ENCODE data around the gene FURIN. TPM values are rescaled to one million over a fixed set of nuclear protein-coding genes. Genes with fewer than 3 reads are reported as not detected.
A peak's percentile ranks its signal among the peaks of the same experiment; 100 is the strongest.

Gene FURIN
- total RNA-seq, 5 donors from 2014 or later (not counting 1 experiment from before 2014, with no cell fraction given) = 52.8 to 74.0 (median 61.4) TPM

GRCh38 chr15:90834626-90835025, 33.8 kb upstream of the FURIN start:
- H3K9me3 ChIP-seq = no peaks in the 10 kb centered on the region
- H3K4me3 ChIP-seq (ENCODE audit: control insufficient read depth in 1 of 2, extremely low read depth in 1 of 2, low read length in 1 of 2) = no peak overlapping the region
- H3K36me3 ChIP-seq (ENCODE audit: control insufficient read depth in 2 of 2, extremely low read depth in 1 of 2, insufficient read depth in 1 of 2, low read length in 1 of 2) = no peaks in the 10 kb centered on the region
- H3K27me3 ChIP-seq (replicated peaks in 1 of 2; ENCODE audit: control insufficient read depth in 2 of 2, extremely low read depth in 1 of 2, insufficient read depth in 2 of 2, low read length in 1 of 2) = peaks cover 0 to 15% of the 10 kb centered on the region in 2 experiments
- CTCF ChIA-PET = no interaction called here
- 83% methylated on average over 2 of the region's 5 CpGs for WGBS (ENCODE audit: insufficient coverage)
- H3K4me1 Mint-ChIP-seq = peaks cover 36 to 46% (median 43%) of the 10 kb centered on the region in 3 donors
- no peaks in the 10 kb centered on the region for H3K36me3 Mint-ChIP-seq
- H3K9me3 Mint-ChIP-seq = no peaks in the 10 kb centered on the region
- no peak overlapping the region for H3K27ac Mint-ChIP-seq
- ATAC-seq (replicated peaks in 1 of 4) = no peak
- peaks cover 19 to 42% of the 10 kb centered on the region in 2 experiments for H3K4me1 ChIP-seq (ENCODE audit: control insufficient read depth in 1 of 2, extremely low read depth in 1 of 2, insufficient read depth in 2 of 2, low read length in 2 of 2)
- no peak overlapping the region for H3K4me3 Mint-ChIP-seq
- H3K27ac ChIP-seq (ENCODE audit: low read length) = no peak overlapping the region
- DNase-seq = no peak
- POLR2A ChIA-PET = no interaction called here
- peaks cover 0 to 3% of the 10 kb centered on the region in 2 donors for H3K27me3 Mint-ChIP-seq

GRCh38 chr15:90836296-90836871, 32.0 kb upstream of the FURIN start:
- H3K36me3 Mint-ChIP-seq = no peaks in the 10 kb centered on the region
- DNase-seq = no peak
- ATAC-seq (replicated peaks in 1 of 4) = no peak
- H3K9me3 Mint-ChIP-seq = no peaks in the 10 kb centered on the region
- peaks cover 28 to 39% (median 37%) of the 10 kb centered on the region in 3 donors for H3K4me1 Mint-ChIP-seq
- H3K27me3 ChIP-seq (replicated peaks in 1 of 2; ENCODE audit: control insufficient read depth in 2 of 2, extremely low read depth in 1 of 2, insufficient read depth in 2 of 2, low read length in 1 of 2) = peaks cover 0 to 15% of the 10 kb centered on the region in 2 experiments
- no peaks in the 10 kb centered on the region for H3K36me3 ChIP-seq (ENCODE audit: control insufficient read depth in 2 of 2, extremely low read depth in 1 of 2, insufficient read depth in 1 of 2, low read length in 1 of 2)
- H3K27ac Mint-ChIP-seq = no peak overlapping the region
- H3K4me1 ChIP-seq (ENCODE audit: control insufficient read depth in 1 of 2, extremely low read depth in 1 of 2, insufficient read depth in 2 of 2, low read length in 2 of 2) = peaks cover 12 to 35% of the 10 kb centered on the region in 2 experiments
- H3K27ac ChIP-seq (ENCODE audit: low read length) = no peak overlapping the region
- no peak overlapping the region for H3K4me3 Mint-ChIP-seq
- CTCF ChIA-PET = no interaction called here
- no peaks in the 10 kb centered on the region for H3K27me3 Mint-ChIP-seq
- WGBS (ENCODE audit: insufficient coverage) = 92% methylated on average over 6 of the region's 7 CpGs
- no peaks in the 10 kb centered on the region for H3K9me3 ChIP-seq
- POLR2A ChIA-PET = interaction anchor here in 1 of 2 donors (0.6 kb wide), 1 partner anchor 559 kb away, joined by 8 read pairs; no protein-coding TSS in a partner anchor
- no peak overlapping the region for H3K4me3 ChIP-seq (ENCODE audit: control insufficient read depth in 1 of 2, extremely low read depth in 1 of 2, low read length in 1 of 2)

DNA sequence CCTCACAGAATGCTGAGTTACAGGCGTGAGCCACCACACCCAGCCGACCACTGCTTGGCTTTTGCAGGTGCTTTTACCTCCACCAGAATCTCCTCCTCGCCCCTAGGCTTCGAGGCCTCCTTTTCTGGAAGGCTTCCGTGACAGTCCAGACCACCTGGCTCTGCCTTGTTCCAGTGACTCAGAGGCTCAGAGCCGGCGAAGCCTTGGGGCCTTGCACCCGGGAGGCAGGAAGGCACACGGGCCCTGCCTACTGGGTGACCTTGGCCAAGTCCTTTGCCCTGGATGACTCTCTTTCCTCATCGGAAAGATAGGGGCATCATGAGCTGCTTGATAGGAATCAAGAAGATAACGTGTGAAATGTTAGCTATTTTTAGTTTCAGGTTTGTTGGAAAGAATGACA, 31.3 kb upstream of the FURIN start:
- Histone ChIP-seq H3K27me3 (replicated peaks in 1 of 2; ENCODE audit: control insufficient read depth in 2 of 2, extremely low read depth in 1 of 2, insufficient read depth in 2 of 2, low read length in 1 of 2) (peaks cover 0 to 14% of the 10 kb centered on the region in 2 experiments), H3K27ac (ENCODE audit: low read length) (peak overlapping the region; percentile 58), H3K9me3 (no peaks in the 10 kb centered on the region), H3K4me1 (ENCODE audit: control insufficient read depth in 1 of 2, extremely low read depth in 1 of 2, insufficient read depth in 2 of 2, low read length in 2 of 2) (peaks cover 12 to 35% of the 10 kb centered on the region in 2 experiments), H3K36me3 (ENCODE audit: control insufficient read depth in 2 of 2, extremely low read depth in 1 of 2, insufficient read depth in 1 of 2, low read length in 1 of 2) (no peaks in the 10 kb centered on the region), H3K4me3 (ENCODE audit: control insufficient read depth in 1 of 2, extremely low read depth in 1 of 2, low read length in 1 of 2) (no peak overlapping the region)
- Mint-ChIP-seq H3K4me3 (peak overlapping the region in 1 of 3 donors; percentile 71), H3K36me3 (no peaks in the 10 kb centered on the region), H3K9me3 (no peaks in the 10 kb centered on the region), H3K27me3 (no peaks in the 10 kb centered on the region), H3K27ac (peak overlapping the region; percentile 59 to 74), H3K4me1 (peaks cover 28 to 41% (median 41%) of the 10 kb centered on the region in 3 donors)
- no peak for DNase-seq
- WGBS (ENCODE audit: insufficient coverage) = 77% methylated on average over 10 of the region's 11 CpGs
- ChIA-PET CTCF (interaction anchor here in 1 of 2 donors (1.8 kb wide), 1 partner anchor 120 kb away, joined by 7 read pairs; the partner anchor contains the start of gene BLM), POLR2A (interaction anchor here in 1 of 2 donors (0.7 kb wide), 1 partner anchor 52 kb away, joined by 3 read pairs; no protein-coding TSS in a partner anchor)
- ATAC-seq (replicated peaks in 1 of 4) = no peak

DNA sequence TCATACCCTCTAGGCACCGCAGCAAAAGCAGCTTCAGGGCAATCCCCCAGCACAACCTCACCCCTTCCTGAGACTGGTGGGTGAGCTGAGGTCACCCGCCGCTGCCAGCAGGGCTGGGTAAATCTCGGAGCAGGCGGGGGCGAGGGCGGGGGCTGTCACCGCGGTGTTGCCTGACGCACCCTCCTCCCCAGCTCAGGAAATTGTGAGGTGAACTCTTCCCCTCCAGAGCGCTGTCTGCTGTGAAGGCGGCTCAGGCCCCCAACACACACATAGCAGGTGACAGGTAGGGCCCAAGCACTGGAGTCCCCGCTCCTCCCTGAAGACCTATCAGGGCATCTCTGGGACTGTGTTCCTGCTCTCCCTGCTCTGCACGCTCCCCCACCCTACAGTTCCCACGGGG, 30.2 kb upstream of the FURIN start:
- WGBS (ENCODE audit: insufficient coverage) = 3% methylated on average over 7 of the region's 15 CpGs
- CTCF ChIA-PET = interaction anchor here in 1 of 2 donors (0.7 to 1.8 kb wide), 4 partner anchors 20 to 190 kb away, joined by 3 to 7 read pairs (median 4); partner anchors contain the start of genes BLM and FES
- Histone ChIP-seq H3K27me3 (replicated peaks in 1 of 2; ENCODE audit: control insufficient read depth in 2 of 2, extremely low read depth in 1 of 2, insufficient read depth in 2 of 2, low read length in 1 of 2) (peaks cover 0 to 12% of the 10 kb centered on the region in 2 experiments), H3K36me3 (ENCODE audit: control insufficient read depth in 2 of 2, extremely low read depth in 1 of 2, insufficient read depth in 1 of 2, low read length in 1 of 2) (no peaks in the 10 kb centered on the region), H3K27ac (ENCODE audit: low read length) (peak overlapping the region; percentile 67), H3K9me3 (no peaks in the 10 kb centered on the region), H3K4me1 (ENCODE audit: control insufficient read depth in 1 of 2, extremely low read depth in 1 of 2, insufficient read depth in 2 of 2, low read length in 2 of 2) (peaks cover 12 to 35% of the 10 kb centered on the region in 2 experiments), H3K4me3 (ENCODE audit: control insufficient read depth in 1 of 2, extremely low read depth in 1 of 2, low read length in 1 of 2) (peak overlapping the region; percentile 19 to 21)
- no peaks in the 10 kb centered on the region for H3K27me3 Mint-ChIP-seq
- no peaks in the 10 kb centered on the region for H3K36me3 Mint-ChIP-seq
- H3K4me1 Mint-ChIP-seq = peaks cover 28 to 41% (median 41%) of the 10 kb centered on the region in 3 donors
- peak overlapping the region; percentile 78 to 80 for H3K27ac Mint-ChIP-seq
- H3K4me3 Mint-ChIP-seq = peak overlapping the region; percentile 39 to 71 (median 54)
- H3K9me3 Mint-ChIP-seq = no peaks in the 10 kb centered on the region
- DNase-seq (peak; percentile 68 to 95 (median 91)), ATAC-seq (replicated peaks in 1 of 4) (peak; percentile 95 to 98 (median 96))
- POLR2A ChIA-PET = interaction anchor here in 1 of 2 donors (0.5 to 0.8 kb wide), 3 partner anchors 34 to 126 kb away, joined by 3 to 5 read pairs (median 3); no protein-coding TSS in a partner anchor

- ChIA-PET CTCF (interaction anchor here in 1 of 2 donors (1.1 to 1.8 kb wide), 2 partner anchors 47 to 121 kb away, joined by 6 to 7 read pairs; partner anchors contain the start of genes BLM and FES), POLR2A (interaction anchor here in 1 of 2 donors (0.6 to 0.8 kb wide), 2 partner anchors 47 to 127 kb away, joined by 3 to 5 read pairs; no protein-coding TSS in a partner anchor)
- peak overlapping the region; percentile 78 to 80 for H3K27ac Mint-ChIP-seq
- 58% methylated on average over 15 of the region's 15 CpGs for WGBS (ENCODE audit: insufficient coverage)
- H3K27me3 ChIP-seq (replicated peaks in 1 of 2; ENCODE audit: control insufficient read depth in 2 of 2, extremely low read depth in 1 of 2, insufficient read depth in 2 of 2, low read length in 1 of 2) = peaks cover 0 to 12% of the 10 kb centered on the region in 2 experiments
- H3K9me3 Mint-ChIP-seq = no peaks in the 10 kb centered on the region
- peaks cover 12 to 35% of the 10 kb centered on the region in 2 experiments for H3K4me1 ChIP-seq (ENCODE audit: control insufficient read depth in 1 of 2, extremely low read depth in 1 of 2, insufficient read depth in 2 of 2, low read length in 2 of 2)
- H3K9me3 ChIP-seq = no peaks in the 10 kb centered on the region
- peaks cover 28 to 41% (median 41%) of the 10 kb centered on the region in 3 donors for H3K4me1 Mint-ChIP-seq
- peak overlapping the region; percentile 67 for H3K27ac ChIP-seq (ENCODE audit: low read length)
- peak overlapping the region; percentile 39 to 71 (median 54) for H3K4me3 Mint-ChIP-seq
- peak overlapping the region; percentile 19 to 21 for H3K4me3 ChIP-seq (ENCODE audit: control insufficient read depth in 1 of 2, extremely low read depth in 1 of 2, low read length in 1 of 2)
- peak in 2 of 4 experiments; percentile 0 to 10 for ATAC-seq (replicated peaks in 1 of 4)
- no peaks in the 10 kb centered on the region for H3K27me3 Mint-ChIP-seq
- H3K36me3 ChIP-seq (ENCODE audit: control insufficient read depth in 2 of 2, extremely low read depth in 1 of 2, insufficient read depth in 1 of 2, low read length in 1 of 2) = no peaks in the 10 kb centered on the region
- peak in 9 of 35 experiments; percentile 4 to 47 (median 29) for DNase-seq
- no peaks in the 10 kb centered on the region for H3K36me3 Mint-ChIP-seq
These were observed 29.8 kb upstream of the FURIN start for GRCh38 chr15:90838544-90838943.
